Measurements from ENCODE around the gene PHF20.

GRCh38 chr20:35920523-35920922, 148.7 kb downstream of the PHF20 start:
- no peak for TF ChIP-seq CHD1 (IDR thresholded peaks at IDR 0.05; ENCODE audit: low read depth, low read length)
- TF ChIP-seq, protein P1, sequence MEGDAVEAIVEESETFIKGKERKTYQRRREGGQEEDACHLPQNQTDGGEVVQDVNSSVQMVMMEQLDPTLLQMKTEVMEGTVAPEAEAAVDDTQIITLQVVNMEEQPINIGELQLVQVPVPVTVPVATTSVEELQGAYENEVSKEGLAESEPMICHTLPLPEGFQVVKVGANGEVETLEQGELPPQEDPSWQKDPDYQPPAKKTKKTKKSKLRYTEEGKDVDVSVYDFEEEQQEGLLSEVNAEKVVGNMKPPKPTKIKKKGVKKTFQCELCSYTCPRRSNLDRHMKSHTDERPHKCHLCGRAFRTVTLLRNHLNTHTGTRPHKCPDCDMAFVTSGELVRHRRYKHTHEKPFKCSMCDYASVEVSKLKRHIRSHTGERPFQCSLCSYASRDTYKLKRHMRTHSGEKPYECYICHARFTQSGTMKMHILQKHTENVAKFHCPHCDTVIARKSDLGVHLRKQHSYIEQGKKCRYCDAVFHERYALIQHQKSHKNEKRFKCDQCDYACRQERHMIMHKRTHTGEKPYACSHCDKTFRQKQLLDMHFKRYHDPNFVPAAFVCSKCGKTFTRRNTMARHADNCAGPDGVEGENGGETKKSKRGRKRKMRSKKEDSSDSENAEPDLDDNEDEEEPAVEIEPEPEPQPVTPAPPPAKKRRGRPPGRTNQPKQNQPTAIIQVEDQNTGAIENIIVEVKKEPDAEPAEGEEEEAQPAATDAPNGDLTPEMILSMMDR (IDR thresholded peaks at IDR 0.05; ENCODE audit: control extremely low read depth in 1 of 3, insufficient read depth in 1 of 3, low read depth in 1 of 3, low read length in 3 of 3): no peak
